GM23338 (cell line): ENCODE measurements around the gene ARHGEF37.

ENCODE experiments used
- CTCF ChIP-seq, 2 experiments: fragments of 200-600 bp in 1 of 2; sonication (generic) in 1 of 2; conservative IDR thresholded peaks; 2 replicates each; pipeline versions ENCODE4 v1.5.1 to v1.6.1; 2016 to 2017; ENCODE audit warnings: antibody characterized with exemption in 2 of 2, low read depth in 2 of 2, mild to moderate bottlenecking in 2 of 2, moderate library complexity in 1 of 2
- ETS1 ChIP-seq: IDR thresholded peaks from 2 replicates; pipeline ENCODE4 v1.6.1; 2016; ENCODE audit warnings: antibody characterized with exemption
- EZH2 ChIP-seq: fragments of 200-600 bp; sonication (generic); IDR thresholded peaks from one replicate; pipeline ENCODE4 v1.8.0; 2017; ENCODE audit warnings: antibody characterized with exemption, mild to moderate bottlenecking, low read depth; ENCODE audit not compliant: unreplicated experiment
- EZH2phosphoT487 ChIP-seq: fragments of 200-600 bp; sonication (generic); IDR thresholded peaks from one replicate; pipeline ENCODE4 v1.8.1; 2018; ENCODE audit warnings: antibody characterized with exemption; ENCODE audit not compliant: unreplicated experiment
- JUNB ChIP-seq: IDR thresholded peaks from one replicate; pipeline ENCODE4 v1.6.1; 2016; ENCODE audit warnings: antibody characterized with exemption; ENCODE audit not compliant: unreplicated experiment
- NANOG ChIP-seq: IDR thresholded peaks from 2 replicates; pipeline ENCODE4 v1.6.1; 2016; ENCODE audit warnings: antibody characterized with exemption, borderline replicate concordance
- POLR2AphosphoS5 ChIP-seq: IDR thresholded peaks from 2 replicates; pipeline ENCODE4 v1.6.1; 2016; ENCODE audit warnings: antibody characterized with exemption, low read depth
- REST ChIP-seq: IDR thresholded peaks from one replicate; pipeline ENCODE4 v1.6.1; 2018; ENCODE audit warnings: antibody characterized with exemption; ENCODE audit not compliant: unreplicated experiment
- STAT1 ChIP-seq: IDR thresholded peaks from one replicate; pipeline ENCODE4 v1.6.1; 2016; ENCODE audit warnings: antibody characterized with exemption; ENCODE audit not compliant: unreplicated experiment

GRCh38 chr5:149614034-149614907, 33.0 kb downstream of the ARHGEF37 start:
- TF ChIP-seq CTCF (conservative IDR thresholded peaks at IDR 0.05; ENCODE audit: low read depth in 2 of 2) = no peak
- TF ChIP-seq POLR2AphosphoS5 = no peak
- no peak for TF ChIP-seq EZH2phosphoT487
- TF ChIP-seq REST = no peak
- no peak for TF ChIP-seq JUNB
- no peak for TF ChIP-seq EZH2
- TF ChIP-seq STAT1 = no peak
- TF ChIP-seq ETS1 = no peak
- no peak for TF ChIP-seq NANOG
